ENCODE data around the gene CDH16.
A peak's percentile ranks its signal among the peaks of the same experiment; 100 is the strongest.

- TF ChIP-seq, protein P1, sequence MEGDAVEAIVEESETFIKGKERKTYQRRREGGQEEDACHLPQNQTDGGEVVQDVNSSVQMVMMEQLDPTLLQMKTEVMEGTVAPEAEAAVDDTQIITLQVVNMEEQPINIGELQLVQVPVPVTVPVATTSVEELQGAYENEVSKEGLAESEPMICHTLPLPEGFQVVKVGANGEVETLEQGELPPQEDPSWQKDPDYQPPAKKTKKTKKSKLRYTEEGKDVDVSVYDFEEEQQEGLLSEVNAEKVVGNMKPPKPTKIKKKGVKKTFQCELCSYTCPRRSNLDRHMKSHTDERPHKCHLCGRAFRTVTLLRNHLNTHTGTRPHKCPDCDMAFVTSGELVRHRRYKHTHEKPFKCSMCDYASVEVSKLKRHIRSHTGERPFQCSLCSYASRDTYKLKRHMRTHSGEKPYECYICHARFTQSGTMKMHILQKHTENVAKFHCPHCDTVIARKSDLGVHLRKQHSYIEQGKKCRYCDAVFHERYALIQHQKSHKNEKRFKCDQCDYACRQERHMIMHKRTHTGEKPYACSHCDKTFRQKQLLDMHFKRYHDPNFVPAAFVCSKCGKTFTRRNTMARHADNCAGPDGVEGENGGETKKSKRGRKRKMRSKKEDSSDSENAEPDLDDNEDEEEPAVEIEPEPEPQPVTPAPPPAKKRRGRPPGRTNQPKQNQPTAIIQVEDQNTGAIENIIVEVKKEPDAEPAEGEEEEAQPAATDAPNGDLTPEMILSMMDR (IDR thresholded peaks at IDR 0.05): peak; percentile 56 to 73 (median 57)
- no peak for TF ChIP-seq POLR2A (IDR thresholded peaks at IDR 0.05)
Measured at GRCh38 chr16:66894948-66895688, 23.6 kb downstream of the CDH16 start.

All from testis (tissue), 2 donors.